HG03196 (cell line): ENCODE data around the gene CPEB3.

Experiments
- ATAC-seq: cut with Tn5 transposase; IDR thresholded peaks from one replicate; pipeline ENCODE4 v1.9.1; 2021; ENCODE audit not compliant: unreplicated experiment

CPEB3 gene

DNA sequence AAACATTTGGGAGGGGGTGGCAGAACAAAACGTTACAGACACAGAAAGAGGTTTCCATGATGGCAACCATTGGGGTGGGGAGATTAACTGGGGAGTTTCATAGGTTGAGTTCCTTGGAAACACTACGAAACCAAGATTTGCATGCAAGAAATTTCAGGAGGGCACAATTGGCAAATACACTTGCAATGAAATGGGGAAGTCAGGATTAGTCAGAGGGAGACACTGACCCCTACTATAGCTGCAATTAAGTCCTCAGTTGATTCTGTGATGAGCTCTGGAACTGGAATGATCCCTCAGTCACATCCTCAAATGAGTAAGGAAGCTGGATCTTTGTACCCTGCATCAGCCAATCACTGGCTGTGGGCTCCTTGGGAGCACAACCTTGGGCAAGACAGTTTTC is 22.1 kb downstream of the CPEB3 start:
- no peak for ATAC-seq

DNA sequence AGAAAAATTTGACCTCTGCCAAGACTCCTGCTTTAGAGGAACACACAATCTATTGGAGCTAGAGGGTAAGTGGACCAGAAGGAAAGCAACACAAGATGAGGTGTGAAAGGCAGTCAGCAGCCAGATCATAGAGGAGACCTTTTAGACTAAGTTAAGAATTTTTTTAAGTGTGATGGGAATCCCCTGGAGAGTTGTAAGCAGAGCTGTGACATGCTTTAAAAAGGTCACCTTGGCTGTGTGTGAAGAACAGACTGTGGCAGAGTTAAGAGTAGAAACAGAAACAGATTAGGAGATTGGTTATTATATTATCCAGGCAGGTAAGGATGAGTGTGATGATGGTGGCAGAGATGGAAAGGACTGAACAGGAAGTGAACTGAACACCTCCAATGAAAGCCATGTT is 23.5 kb downstream of the CPEB3 start:
- ATAC-seq: no peak

DNA sequence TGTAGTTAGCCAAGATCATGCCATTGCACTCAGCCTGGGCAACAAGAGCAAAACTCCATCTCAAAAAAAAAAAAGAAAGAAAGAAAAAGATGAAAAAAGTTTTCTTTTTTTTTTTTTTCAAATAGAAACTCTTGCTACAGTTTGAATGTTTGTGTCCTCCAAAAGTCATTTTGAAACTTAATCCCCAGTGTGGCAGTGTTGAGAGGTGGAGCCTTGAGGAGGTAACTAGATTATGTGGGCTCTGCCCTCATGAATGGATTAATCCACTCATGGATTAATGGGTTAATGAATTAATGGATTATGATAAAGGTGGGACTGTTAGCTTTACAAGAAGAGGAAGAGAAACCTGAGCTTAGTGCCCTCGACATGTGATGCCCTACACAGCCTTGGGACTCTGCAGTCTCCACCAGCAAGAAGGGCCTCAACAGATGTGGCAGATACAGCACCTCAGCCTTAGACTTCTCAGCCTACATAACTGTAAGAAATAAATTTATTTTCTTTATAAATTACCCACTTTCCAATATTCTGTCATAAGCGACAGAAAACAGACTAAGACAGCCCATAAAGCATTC is 25.1 kb downstream of the CPEB3 start:
- no peak for ATAC-seq

- ATAC-seq: no peak
These were observed 26.6 kb downstream of the CPEB3 start for GRCh38 chr10:92264249-92264648.

- ATAC-seq: no peak
These were observed 27.5 kb downstream of the CPEB3 start for GRCh38 chr10:92263396-92263795.

DNA sequence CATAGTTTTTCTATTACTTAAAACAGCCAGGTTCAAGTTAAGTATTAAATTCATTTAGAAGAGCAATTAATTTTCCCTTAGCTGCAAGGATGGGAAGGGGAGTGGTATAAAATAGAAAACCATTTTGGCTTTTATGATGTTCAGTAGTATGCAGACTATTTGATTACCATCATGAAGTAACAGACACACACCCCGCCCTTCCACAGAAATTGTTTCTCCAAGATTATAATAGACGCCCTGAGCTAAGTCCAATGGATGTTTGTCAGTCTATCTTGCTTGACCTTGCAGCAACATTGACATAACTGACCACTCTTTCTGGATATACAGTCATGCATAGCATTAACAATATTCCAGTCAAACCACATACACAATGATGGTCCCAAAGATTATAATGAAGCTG is 42.3 kb downstream of the CPEB3 start:
- ATAC-seq: no peak

DNA sequence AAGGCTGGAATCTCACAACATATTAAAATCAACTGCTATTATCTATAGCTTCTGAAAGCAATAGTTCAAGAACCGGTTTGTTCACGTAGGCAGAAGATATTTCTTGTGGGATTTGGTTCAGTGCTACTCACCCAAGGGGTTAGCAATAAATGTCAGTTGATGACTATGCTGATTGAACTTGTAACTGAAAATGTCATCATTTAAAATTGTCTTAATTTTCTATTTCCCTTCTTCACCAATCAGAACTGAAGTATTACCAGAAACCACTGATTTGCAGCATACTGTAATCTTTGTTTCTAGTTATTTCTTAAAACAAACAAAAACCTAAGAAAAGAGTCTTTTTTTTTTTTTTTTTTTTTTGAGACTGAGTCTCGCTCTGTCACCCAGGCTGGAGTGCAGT is 46.1 kb downstream of the CPEB3 start:
- ATAC-seq: no peak

DNA sequence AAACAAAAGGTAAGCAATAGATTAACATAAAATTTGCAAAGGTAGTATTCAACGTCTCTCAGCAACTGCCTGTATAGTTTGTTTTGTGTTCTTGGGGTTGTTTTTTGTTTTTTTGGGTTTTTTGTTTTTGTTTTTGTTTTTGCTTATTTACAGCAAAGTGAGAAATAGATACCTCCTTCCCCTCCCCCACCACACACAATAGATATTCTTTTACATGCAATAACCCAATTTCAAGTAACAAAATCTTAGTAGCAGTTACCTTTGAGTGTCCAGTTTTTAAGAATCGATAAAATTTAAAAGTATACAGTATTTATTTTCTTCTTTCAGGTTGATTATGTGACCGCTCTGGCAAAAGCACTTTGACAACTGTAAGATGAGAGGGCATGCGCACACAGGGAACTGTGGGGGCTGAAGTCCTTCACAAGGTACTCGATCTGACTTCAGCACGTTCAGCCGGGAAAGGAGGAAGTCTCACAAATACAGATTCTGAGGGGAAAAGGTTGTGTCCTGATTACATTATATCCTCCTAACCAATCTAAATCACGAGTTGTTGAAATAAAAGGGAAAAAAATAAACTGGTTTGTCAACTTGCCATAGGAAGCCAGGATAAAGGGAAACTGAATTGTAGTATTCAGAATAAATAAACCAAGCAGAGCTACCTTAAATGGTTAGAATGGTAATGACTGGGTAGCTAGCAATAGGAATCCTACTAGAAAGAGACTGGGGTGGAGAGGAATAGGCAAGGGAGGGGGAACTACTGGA is 47.8 kb downstream of the CPEB3 start:
- ATAC-seq: no peak

- no peak for ATAC-seq
These were observed 48.5 kb downstream of the CPEB3 start for GRCh38 chr10:92242380-92242779.

- no peak for ATAC-seq
These were observed 49.4 kb downstream of the CPEB3 start for GRCh38 chr10:92241501-92241900.

DNA sequence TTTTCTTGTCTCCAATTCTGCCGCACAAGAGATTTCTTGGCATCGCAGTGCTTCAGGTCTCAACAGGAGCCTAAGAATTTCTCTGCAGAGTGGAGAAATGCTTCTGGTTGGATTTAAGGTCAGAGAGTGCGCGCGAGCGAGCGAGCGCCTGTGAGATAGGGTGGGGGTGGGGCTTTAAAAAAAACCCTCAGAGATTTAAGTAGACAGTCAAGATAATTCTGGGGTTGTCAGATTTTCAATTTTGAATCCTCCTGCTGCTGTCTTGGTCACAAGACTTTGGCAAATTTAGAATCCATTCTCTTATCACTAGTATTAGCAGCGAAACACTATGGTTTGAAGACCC is 49.7 kb downstream of the CPEB3 start:
- no peak for ATAC-seq

DNA sequence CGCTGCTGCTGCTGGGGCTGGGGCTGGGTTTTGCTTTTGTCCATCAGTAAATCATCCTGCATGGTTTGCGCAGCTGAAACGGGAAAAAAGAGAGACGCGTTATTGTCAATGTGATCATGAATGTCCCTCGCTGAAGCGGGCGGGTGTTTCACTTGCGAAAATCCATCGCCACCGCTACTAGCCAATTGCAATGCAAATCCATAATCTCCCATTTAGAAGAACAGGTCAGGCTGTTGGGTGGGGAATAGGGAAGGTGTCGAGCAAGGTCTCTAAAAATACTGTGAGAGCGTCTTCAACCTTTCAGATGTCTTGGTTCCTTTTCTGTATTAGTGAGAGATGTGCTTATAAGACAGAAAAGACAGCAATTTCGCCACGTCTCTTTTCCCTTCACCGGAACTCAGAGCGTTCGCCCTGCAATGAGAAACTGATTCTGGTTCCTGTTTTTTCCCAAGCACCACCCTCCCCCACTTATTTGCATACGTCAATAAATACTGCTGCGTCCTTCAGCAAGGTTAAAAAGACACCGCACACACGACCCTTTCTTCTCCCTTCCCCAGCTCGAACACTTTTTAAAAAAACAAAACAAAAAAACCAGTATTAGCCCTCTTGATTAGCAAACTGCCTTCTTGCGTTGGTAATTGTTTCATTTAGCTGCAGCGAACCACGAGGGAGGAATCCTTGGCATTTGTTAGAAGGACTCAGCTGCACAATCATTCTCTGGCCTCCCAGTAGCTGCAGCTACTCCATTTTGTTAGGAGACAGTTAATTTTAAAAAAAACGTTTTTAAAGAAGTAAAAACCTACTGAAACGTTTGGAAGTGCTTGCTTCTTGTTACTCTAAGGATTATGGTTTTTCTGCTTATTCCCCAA is 50.4 kb downstream of the CPEB3 start:
- peak; percentile 48 for ATAC-seq

DNA sequence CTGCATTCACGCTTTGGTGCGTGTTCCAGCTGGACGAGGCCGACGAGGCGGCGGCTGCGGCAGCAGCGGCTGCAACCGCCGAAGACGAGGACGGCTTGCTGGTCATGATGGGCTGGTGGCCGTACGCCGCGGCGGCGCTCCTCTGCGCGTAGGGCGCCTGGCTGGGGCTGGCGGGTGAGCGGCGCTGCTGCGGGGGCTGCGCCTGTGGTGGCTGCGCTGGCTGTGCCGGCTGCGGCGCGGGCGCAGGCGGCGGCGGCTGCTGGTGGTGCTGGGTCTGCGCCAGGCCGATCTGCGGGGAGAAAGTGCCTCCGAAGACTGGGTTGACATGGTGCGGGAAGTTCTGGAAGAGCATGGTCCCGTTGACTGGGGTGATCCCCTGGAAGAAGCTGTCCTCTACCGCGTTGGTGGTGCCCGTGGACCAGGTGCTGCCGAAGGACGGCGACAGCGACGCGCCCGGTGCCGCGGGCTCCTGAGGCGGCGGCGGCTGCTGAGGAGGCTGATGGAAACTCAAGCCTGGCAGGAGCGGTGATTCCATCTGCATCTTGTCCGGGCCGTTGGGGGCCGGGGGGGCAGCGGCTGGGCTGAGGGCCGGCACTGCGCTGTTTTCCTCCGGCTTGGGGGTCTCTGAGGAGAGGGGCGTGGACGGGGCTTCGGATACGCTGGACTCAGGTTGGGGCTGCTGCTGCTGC is 51.1 kb downstream of the CPEB3 start:
- ATAC-seq: peak; percentile 29

- peak; percentile 3 for ATAC-seq
These were observed 51.7 kb downstream of the CPEB3 start for GRCh38 chr10:92239151-92239599.

DNA sequence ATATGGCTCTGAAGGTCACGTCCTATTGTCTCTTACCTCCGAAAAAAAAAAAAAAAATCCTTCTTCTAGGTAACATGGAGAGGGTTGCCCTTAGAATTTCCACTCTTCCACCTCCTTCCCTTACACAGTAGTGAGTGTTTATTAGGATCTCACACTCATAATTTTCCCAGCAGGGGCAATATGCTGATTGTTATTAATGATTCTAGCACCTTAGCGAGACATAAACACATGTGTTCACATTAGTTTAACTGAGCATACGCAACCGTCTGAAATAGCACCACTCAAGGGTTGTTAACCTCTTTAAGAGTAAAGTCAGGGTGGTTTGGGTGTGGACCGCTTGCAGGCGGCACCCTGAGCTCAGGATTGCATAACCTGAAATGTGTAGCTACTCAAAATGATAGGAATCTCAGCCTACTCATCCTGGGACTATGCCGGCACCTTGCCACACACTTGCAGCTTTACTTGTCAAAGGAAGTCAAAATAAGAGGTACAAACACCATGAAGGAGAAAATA is 52.2 kb downstream of the CPEB3 start:
- no peak for ATAC-seq

DNA sequence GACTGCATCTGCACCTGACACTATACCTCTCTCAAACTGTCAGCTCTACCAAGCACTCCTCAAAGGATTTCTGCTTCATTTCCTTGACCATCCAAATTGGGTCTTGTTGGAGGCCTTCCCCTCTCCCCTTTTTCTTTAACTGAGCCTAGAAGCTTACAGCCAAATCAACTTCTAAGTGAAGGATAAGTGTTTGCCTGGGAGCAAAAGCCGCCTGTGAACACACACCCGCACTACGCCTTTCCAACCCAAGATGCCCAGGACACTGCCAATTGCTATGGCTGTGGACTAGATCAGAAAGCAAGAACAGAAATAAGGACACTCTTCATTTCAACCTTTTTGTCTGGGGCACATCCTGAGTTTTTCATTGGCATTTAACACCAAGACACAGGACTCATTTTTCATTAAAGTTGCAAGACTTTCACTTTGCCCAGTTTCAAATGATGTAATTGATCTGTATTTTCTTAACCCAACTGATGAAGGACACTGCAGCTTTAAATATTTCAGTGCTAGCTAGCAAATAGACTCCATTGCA is 52.8 kb downstream of the CPEB3 start:
- ATAC-seq: no peak

DNA sequence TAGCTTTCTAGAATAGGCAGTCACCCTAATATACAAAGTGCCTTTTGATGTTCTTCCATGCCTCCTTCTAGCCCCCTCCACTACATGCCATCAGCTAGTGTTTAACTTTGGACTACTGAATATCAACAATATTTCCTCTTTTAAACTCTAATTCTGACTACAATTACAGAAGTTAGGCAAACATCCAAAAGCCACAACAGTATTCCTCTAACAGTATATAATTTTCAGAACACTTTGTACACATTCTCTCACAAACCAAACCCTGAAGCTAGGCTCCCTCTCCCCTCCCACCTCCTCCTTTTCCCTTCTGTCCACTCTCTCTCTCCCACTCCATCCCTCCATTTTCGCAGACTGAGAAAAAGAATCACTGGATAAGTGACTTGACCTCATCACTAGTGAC is 59.7 kb downstream of the CPEB3 start:
- ATAC-seq: no peak

GRCh38 chr10:92222603-92223262 is 68.1 kb downstream of the CPEB3 start:
- ATAC-seq: no peak

GRCh38 chr10:92219559-92219958 is 71.3 kb downstream of the CPEB3 start:
- no peak for ATAC-seq

DNA sequence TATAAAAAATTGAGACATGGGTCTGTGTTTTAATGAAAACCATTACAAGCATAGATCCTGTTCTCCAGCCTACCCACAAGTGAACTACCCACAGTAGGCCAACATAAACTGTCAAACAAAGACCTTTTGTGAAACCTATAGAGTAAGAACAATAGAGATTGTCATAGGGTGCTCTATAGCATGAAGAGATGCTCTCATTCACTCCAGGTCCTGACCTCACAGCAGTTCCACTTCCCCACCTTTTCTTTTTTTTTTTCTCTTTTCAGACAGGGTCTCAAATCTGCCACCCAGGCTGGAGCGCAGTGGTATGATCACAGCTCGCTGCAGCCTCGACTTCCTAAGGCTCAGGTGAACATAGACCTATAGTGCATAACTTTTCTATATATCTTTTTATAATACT is 72.3 kb downstream of the CPEB3 start:
- no peak for ATAC-seq
